T-helper 1 cell treated with Interleukin-12 subunit alpha and Interleukin-12 subunit beta and Interleukin-4 antibody, amounts not matched to agents 30 ng/mL and 1 ng/mL, for 36 hours (primary cell): ENCODE data around the gene ANKRD13C. TPM values are rescaled to one million over a fixed set of nuclear protein-coding genes. Genes with fewer than 3 reads are reported as not detected.
"Not testable (repeated sequence)": the region's sequence is repeated elsewhere in the genome, so short reads cannot be mapped to it uniquely, and the experiment has no call there.

Experiments used
- intact Hi-C: fragments of 100-400 bp; cut with micrococcal nuclease; formaldehyde crosslinking; loops from one replicate; pipeline ENCODE4 v1.15.1; 2024
- total RNA-seq: library from RNA; stranded (reverse); gene quantifications from 2 replicates; pipeline ENCODE4 v1.2.3, GENCODE V29; 2022

Gene ANKRD13C, protein sequence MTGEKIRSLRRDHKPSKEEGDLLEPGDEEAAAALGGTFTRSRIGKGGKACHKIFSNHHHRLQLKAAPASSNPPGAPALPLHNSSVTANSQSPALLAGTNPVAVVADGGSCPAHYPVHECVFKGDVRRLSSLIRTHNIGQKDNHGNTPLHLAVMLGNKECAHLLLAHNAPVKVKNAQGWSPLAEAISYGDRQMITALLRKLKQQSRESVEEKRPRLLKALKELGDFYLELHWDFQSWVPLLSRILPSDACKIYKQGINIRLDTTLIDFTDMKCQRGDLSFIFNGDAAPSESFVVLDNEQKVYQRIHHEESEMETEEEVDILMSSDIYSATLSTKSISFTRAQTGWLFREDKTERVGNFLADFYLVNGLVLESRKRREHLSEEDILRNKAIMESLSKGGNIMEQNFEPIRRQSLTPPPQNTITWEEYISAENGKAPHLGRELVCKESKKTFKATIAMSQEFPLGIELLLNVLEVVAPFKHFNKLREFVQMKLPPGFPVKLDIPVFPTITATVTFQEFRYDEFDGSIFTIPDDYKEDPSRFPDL
- 28.8 and 32.6 TPM in 2 replicates for total RNA-seq

DNA sequence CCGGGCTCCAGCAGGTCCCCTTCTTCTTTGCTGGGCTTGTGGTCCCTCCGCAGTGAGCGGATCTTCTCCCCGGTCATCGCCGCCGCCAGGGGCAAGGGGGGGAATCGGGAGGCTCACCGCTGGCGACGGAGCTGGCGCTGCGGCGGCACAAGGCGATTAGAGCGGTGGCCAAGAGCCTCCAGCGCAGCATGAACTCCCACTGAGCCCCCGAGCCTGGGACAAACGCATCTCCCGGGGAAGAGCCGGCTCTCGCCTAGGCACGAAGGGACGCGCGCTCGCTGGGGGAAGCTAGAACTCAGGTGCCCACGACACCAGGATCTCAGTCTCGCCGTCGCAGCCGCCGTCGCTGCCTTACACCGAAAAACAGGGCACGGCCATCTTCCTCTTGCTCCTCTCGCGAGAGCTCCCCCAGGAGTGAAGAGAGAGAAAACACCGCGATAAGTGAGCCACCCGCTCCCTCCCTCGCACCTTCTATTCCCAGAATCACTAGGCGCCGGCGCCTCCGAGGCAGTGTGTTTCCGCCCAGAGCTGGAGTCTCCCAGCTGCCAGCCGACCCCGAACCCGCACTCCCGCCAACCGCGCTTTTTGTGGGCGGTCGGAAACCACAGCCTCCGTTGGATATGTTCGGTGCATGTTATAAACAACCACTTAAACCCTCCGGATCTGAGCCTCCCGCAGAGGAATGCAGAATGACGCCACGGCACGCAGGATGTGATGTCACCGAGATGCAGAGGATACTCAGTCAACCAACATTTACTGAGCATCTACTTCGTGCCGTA is at the start of gene ANKRD13C:
ANKRD13C (minus strand) TSS at position 391 of the 779 bp plus-strand sequence; CDS start at position 77, 314 bp downstream.
- intact Hi-C loops: loop anchor here (1.0 to 5.0 kb wide), 5 partner anchors 56 to 727 kb away; partner anchors contain the start of genes LRRC40, SRSF11 and ZRANB2

DNA sequence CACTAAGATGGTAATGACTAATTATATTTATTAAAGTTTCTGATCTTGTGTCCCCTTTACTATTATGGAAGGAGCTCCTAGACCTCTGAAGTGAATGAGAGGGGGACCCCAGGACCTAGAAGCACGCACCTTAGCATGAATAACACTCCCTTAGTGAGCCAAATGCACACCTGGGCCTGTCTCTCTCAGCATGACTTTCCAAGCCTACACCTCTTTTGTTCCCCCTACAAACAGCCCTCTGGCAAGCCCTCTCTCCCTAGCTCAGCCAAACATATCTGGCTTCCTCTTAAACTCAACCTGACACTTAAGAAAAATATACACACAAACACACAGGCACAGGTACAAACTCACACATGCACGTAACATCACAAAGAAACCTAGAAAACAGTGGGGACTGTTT is 49.2 kb upstream of the ANKRD13C start:
- intact Hi-C loops: no loop called here

DNA sequence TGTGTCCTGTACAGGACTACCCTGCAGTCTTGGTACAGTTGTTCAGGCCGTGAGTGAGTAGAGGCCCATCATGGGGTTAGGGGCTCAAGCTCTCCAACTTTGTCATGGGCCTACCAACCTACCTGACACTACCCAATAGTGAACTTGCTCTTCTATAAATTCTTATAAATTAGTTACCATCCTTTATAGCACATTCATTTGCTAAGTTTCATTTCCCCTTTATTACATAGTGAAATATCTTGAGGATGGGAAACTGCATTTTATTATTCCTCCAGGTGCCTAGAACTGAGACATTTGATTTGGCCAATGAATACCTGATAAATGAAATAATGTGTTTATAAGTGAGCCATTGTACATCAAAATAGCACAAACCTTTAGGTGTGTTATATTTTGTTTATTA is 47.5 kb upstream of the ANKRD13C start:
- intact Hi-C loops: no loop called here

DNA sequence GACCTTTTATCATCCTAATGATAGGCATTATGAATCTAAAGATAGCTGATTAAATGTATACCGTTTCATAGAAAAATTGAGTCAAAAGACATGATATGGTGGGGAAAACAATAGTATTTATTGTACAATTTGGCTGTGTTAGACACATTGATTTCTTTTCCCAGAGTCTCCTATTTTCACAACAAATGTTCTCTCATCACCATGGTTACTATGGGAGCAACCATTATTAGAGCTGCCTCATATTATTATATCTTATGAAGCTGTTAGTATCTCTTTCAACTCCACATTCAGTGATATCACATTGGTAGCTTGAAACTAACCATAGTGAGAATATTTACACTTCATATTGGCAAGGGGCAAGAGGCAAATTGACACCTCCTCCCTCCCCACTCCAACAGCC is 45.8 kb upstream of the ANKRD13C start:
- intact Hi-C loops: no loop called here

DNA sequence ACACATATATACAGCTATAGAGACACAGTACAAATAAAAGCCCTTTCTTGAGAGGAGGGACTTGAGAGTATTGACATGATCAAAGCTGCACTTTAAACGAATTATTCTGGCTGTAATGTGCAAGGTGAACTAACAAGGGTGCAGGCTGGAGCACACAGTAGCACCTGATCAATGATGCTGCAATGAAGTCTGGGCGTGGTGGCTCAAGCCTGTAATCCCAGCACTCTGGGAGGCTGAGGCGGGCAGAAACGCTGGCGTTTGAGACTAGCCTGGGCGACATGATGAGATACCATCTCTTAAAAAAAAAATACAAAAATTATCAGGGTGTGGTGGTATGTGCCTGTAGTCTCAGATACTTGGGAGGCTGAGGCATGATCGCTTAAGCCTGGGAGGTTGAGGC is 42.5 kb upstream of the ANKRD13C start:
- intact Hi-C loops: no loop called here

DNA sequence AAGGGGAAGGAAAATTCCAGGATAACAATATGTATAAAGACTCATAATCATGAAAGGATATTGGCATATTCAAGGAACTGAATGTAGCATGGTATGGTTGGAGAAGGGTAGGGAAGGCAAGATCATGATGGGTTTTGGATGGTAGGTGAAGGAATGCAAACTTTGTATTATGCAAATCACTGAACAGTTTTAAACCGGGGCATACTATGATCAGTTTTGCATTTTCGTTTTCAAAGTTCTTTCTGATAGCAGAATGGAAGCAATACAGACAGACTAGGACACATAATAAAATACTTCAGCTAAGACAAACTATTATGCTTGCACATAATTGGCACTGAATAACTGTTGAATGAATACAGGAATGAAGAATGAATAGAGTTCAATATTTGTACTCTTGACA is 42.1 kb upstream of the ANKRD13C start:
- intact Hi-C loops: no loop called here

DNA sequence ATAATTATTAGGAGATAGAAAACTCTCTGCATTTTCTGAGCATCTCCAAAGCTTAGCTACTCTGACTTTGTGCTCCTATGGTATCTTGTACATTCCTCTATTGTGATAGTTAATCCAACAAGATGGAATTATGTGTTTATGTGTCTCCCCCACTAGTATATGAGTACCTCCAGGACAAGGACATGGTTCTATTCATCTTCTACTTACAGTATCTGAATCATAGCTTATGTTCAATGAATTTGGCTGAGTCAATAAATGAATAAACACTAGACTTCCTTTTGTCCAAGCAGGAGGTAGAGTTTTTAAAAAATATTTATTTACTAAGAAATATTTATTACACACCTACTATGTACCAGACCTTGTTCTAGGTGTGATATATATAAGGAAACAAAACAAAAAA is 38.1 kb upstream of the ANKRD13C start:
- intact Hi-C loops: no loop called here

DNA sequence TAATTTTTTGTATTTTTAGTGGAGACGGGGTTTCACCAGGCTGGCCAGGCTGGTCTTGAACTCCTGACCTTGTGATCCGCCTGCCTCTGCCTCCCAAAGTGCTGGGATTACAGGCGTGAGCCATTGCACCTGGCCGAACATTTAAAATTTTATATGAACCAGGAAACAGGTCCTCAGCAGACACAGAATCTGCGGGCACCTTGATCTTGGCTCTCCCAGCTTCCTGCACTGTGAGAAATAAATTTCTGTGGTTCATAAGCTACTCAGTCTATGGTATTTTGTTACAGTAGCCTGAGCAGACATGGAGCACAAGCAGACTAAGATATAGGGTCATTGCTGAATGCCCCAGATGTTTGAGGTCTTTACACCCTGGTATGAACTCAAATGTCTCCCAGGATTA is 33.0 kb upstream of the ANKRD13C start:
- intact Hi-C loops: no loop called here

DNA sequence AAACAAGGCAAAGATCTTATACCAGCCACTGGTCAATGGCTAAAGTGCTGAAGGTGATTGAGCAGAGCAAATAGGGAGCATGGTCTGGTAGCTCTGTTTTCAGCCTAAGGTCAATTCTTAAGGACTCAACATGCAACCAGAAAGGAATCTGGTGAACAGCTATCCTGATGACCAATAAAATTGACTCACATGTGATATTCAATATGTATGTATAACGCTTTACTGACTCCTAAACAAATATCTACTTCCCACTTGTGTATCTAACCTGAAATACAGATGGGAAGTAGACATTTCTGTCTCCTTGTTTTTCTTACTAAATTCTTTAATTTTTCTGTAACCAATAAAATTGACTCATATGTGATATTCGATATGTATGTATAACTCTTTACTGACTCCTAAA is 31.6 kb upstream of the ANKRD13C start:
- intact Hi-C loops: no loop called here

DNA sequence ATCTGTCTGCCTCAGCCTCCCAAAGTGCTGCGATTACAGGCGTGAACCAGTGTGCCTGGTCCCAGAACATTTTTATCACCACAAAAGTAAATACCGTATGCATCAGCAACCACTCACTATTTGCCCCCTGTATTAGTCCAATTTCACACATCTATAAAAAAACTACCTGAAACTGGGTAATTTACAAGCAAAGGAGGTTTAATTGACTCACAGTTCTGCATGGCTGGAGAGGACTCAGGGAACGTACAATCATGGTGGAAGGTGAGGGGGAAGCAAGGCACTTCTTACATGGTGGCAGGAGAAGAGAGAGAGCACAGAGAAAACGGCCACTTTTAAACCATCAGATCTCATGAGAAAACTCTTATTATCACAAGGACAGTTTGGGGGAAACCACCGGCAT is 31.0 kb upstream of the ANKRD13C start:
- intact Hi-C loops: no loop called here

DNA sequence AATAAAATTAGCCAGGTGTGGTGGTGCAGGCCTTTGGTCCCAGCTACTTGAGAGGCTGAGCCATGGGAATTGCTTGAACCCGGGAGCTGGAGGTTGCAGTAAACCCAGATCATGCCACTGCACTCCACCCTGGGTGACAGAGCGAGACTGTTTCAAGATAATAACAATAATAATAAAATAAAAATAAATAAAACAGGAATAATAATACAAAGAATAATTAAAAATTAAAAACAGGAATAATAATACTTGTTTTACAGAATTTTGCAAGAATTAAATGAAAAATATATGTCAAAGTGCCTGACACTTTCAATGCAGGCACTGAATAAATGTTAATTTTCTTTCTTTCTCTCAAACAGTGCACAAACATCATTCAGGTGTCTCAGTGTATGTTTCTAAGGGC is 30.0 kb upstream of the ANKRD13C start:
- intact Hi-C loops: no loop called here

DNA sequence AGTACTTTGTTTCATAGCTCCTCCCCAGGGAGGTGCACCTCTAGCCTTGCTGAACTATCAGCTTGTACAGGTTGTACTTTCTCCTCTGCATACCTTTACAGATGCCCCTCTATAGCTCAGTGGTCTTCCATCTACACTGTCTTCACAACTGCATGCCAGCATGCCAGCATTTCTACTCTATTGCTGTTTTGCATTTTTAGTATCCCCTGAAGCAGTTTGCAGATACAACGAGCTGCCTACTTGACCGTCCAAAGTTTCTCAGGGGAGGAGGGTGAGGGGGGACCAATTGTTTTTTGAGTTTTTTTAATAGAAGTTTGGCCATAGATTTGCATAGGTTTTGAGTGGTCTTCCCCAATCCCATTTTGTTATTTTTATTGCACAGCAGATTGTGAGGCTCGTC is 29.0 kb upstream of the ANKRD13C start:
- intact Hi-C loops: no loop called here

DNA sequence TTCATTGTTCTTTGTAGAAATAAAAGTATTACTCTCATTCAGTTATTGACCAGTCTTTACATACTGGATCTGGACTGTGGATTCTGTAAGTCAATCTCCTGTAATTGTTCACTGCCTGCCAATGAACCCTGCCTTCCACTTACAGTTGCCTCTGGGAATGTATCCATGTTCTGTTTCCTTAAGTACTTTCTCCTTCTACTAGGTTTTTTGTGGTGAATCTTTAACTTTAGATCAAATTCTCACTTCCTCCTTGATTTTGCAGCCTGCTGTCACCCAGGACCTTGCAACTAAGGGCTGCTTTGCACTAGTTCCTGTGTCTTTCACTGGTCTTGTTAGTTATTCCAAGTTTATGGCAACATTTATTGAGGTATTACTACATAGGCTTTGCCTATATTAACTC is 28.2 kb upstream of the ANKRD13C start:
- intact Hi-C loops: no loop called here

DNA sequence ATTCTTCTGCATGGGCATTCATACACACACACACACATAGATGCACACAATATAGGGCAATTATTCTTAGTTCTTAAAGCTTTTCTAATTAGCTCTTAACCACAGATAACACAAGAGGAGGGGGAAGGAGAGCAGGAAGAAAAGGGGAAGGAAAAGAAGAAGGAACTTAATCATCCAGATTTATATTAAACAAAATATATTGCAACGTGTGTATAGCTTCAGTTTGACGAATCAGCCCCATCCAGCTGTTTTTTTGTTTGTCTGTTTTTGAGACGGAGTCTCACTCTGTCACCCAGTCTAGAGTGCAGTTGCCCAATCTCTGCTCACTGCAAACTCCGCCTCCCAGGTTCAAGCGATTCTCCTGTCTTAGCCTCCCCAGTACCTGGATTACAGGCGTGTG is 21.7 kb upstream of the ANKRD13C start:
- intact Hi-C loops: no loop called here

DNA sequence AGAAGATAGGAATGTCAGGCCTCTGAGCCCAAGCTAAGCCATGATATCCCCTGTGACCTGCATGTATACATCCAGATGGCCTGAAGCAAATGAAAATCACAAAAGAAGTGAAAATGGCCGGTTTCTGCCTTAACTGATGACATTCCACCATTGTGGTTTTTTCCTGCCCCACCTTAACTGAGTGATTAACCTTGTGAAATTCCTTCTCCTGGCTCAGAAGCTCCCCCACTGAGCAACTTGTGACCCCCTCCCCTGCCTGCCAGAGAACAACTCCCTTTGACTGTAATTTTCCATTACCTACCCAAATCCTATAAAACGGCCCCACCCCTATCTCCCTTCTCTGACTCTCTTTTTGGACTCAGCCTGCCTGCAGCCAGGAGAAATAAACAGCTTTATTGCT is 19.1 kb upstream of the ANKRD13C start:
- intact Hi-C loops: not testable (repeated sequence)

DNA sequence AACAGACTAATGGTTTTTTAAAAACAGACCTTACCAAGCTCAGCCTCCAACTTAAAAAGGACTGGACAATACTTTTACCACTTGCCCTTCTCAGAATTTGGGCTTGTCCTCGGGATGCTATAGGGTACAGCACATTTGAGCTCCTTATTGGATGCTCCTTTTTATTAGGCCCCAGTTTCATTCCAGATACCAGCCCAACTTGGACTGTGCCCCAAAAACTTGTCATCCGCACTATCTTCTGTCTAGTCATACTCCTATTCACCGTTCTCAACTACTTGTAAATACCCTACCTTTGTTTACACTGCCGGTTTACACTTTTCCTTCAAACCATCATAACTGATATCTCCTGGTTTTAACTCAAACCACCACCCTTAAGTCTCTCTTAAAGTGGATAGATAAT is 17.9 kb upstream of the ANKRD13C start:
- intact Hi-C loops: no loop called here

DNA sequence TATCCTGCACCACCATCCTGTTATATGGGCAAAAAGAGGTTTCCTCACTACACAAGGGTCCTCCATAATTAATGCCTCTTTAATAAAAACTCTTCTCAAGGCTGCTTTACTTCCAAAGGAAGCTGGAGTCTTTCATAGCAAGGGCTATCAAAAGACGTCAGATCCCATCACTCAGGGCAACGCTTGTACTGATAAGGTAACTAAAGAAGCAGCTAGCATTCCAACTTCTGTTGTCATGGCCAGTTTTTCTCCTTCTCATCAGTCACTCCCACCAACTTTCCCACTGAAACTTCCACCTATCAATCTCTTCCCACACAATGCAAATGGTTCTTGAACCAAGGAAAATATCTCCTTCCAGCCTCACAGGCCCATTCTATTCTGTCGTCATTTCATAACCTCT is 17.1 kb upstream of the ANKRD13C start:
- intact Hi-C loops: not testable (repeated sequence)

DNA sequence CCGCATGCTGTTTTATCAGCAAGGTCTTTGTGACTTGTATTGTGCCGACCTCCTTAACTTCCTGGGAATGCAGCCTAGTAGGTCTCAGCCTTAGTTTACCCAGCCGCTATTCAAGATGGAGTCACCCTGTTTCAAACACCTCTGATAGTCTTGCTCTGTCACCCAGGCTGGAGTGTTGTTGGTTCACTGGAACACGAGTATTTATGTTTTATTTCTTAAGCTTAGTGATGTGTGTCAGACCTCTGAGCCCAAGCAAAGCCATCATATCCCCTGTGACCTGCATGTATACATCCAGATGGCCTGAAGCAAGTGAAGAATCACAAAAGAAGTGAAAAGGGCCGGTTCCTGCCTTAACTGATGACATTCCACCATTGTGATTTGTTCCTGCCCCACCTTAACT is 12.9 kb upstream of the ANKRD13C start:
- intact Hi-C loops: not testable (repeated sequence)

DNA sequence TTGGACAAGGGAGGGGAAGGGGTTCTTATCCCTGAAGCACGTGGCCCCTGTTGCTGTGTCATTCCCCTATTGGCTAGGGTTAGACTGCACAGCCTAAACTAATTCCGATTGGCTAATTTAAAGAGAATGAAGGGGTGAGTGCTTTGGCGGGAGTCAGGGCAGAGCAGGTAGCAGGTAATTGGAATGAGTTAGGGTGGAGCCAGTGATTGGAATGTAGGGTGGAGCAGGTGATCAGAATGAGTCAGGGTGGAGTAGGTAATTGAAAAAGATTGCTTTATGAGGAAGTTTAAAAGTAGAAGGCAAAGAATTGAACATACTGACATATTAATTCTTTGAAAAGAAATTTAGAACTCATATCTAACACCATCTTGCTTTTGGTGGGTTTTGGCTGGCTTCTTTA is 12.5 kb upstream of the ANKRD13C start:
- intact Hi-C loops: not testable (repeated sequence)

DNA sequence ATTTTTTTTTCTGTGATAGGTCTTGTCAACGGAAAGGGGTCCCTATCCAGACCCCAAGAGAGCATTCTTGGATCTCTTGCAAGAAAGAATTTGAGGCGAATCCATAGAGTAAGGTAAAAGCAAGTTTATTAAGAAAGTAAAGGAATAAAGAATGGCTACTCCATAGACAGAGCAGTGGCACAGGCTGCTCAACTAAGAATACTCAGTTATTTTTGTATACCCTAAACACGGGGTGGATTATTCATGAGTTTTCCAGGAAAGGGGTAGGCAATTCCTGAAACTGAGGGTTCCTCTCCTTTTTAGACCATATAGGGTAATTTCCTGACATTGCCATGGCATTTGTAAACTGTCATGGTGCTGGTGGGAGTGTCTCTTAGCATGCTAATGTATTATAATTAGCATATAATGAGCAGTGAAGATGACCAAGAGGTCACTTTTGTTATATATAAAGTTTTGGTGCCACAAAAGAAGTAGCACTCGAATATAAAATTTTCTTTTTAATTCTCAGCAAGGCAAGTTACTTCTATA is 12.0 kb upstream of the ANKRD13C start:
- intact Hi-C loops: not testable (repeated sequence)

DNA sequence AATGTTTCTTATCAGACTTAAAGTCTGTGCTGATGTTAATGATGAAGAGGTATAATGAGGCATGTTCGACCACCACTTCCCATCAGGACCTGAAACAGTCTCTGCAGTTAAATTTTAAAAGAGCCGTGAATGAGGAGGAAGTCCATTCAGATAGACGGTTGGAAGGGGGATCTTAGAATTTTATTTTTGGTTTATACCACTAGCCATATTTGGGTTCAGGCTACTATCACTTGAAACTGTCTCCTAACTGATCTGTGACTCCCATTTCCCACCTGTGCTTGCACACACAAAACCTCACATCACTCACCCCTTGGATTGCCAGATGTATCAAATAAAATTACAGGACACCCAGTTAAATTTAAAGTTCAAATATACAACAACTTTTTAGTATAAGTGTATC is 9.9 kb upstream of the ANKRD13C start:
- intact Hi-C loops: no loop called here
